Measurements from ENCODE around the gene CYB561.

The CYB561 gene

DNA sequence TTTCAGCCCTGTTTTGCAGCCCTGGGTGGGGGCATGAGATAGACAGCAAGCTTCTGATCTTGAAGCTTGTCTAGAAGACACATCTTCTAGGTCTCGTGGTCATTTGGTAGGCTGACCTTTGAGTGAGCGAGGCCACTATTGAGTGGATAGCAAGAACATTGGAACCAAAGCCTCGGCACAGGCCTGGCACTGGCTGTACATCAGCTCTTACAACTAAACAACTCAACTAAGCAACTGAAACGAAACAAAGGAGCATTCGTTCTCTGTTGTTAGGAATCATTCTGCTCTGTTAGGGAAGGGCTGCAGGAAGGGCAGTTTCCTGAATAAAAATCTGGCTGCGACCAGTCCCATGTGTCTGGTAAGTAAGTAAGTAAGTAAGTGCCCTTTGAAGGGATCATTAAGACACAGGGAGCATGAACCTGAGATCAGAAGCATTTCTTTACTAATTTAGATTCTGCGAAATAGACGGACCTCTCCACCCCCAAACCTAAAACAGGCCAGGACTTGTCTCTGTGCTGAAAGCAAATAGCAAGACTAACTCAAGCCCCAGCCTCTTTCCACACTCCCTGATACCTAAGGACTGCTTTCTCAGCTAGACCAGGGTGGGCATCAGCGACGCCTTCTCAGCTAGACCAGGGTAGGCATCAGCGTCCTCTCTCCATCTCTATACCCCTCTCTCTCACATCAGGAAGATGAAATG, 22.7 kb downstream of the CYB561 start:
- in situ Hi-C loops (cut with MboI; ENCODE audit: low pct_unique_long_range_greater_than_20kb, low sequenced_read_pairs) = loop anchor here (25.0 kb wide), 1 partner anchor 736 kb away; no protein-coding TSS in a partner anchor
- DNase-seq = no peak

DNA sequence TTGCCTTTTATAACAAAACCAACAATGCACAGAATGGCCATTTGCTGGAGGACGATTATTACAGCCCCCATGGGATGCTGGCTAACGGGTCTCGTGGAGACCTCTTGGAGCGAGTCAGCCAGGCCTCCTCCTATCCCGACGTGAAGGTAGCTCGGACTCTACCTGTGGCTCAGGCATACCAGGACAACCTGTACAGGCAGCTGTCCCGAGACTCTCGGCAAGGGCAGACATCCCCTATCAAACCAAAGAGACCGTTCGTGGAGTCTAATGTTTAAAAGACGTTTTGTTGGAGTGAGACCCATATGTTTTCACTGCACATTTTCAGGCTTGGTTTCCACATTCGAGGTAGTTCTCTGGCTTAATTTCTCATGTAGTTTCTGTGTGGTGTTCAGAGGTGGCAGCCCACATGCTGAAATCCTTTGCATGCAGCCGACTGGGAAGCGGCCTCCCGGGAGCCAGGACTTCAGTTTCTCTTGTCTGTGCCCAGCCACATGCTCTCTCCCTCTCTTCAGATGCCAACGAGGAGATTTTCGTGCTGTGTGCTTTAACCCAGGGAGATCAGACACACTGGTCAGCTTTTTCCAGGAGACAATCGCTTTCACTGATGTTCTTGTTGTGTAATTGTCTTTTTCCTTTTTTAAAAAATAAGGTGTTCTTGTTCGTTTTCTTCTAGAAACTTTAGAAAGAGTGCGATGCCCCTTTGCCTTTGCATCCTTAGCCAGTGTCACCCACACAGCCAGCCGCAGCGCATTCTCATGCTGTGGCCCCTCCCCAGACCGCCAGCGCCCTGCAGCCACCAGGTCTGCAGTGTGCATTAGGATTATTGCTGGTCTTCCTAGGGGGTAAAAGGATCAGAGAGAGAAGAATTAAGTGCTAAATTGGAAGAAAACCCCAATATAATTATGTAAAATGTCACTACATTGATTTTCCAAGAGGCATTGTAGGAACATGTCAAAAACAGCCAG, 24.1 kb downstream of the CYB561 start:
- in situ Hi-C loops (cut with MboI; ENCODE audit: low pct_unique_long_range_greater_than_20kb, low sequenced_read_pairs) = loop anchor here (25.0 kb wide), 1 partner anchor 735 kb away; no protein-coding TSS in a partner anchor
- no peak for DNase-seq

DNA sequence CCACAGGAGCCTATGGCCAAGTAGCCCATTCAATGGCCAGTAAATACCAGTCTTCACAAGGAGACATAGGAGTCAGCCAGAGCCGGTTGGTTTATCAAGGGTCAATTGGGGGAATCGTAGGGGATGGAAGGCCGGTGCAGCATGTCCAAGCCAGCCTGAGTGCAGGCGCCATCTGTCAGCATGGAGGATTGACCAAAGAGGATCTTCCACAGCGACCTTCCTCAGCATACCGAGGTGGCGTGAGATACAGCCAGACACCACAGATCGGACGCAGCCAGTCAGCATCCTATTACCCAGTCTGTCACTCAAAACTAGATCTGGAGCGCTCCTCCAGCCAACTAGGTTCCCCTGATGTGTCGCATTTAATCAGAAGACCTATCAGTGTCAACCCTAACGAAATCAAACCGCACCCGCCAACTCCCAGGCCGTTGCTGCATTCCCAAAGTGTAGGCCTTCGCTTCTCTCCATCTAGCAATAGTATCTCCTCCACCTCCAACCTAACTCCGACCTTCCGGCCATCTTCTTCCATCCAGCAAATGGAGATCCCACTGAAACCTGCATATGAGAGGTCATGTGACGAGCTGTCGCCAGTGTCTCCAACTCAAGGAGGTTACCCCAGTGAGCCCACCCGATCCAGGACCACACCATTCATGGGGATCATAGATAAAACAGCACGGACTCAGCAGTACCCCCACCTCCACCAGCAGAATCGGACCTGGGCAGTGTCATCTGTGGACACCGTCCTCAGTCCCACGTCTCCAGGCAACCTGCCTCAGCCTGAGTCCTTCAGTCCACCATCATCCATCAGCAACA, 25.0 kb downstream of the CYB561 start:
- in situ Hi-C loops (cut with MboI; ENCODE audit: low pct_unique_long_range_greater_than_20kb, low sequenced_read_pairs) = loop anchor here (25.0 kb wide), 1 partner anchor 734 kb away; no protein-coding TSS in a partner anchor
- no peak for DNase-seq

DNA sequence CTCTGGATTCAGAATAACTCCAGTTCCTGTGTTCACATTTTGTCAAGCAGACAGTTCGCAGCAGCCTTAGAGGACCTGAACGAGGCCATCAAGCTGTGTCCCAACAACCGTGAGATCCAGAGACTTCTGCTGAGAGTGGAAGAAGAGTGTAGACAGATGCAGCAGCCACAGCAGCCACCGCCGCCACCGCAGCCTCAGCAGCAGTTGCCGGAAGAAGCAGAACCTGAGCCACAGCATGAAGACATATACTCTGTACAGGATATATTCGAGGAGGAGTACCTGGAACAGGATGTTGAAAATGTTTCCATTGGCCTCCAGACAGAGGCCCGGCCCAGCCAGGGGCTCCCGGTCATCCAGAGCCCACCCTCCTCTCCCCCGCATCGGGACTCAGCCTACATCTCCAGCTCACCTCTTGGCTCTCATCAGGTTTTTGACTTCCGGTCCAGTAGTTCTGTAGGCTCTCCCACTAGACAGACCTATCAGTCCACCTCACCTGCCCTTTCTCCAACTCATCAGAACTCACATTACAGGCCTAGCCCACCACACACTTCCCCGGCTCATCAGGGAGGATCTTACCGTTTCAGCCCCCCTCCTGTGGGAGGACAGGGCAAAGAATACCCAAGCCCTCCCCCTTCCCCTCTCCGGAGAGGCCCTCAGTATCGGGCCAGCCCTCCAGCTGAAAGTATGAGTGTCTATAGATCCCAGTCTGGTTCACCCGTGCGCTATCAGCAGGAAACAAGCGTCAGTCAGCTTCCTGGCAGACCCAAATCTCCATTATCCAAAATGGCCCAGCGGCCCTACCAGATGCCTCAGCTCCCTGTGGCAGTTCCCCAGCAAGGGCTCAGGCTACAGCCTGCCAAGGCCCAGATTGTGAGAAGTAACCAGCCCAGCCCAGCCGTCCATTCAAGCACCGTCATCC, 25.9 kb downstream of the CYB561 start:
- in situ Hi-C loops (cut with MboI; ENCODE audit: low pct_unique_long_range_greater_than_20kb, low sequenced_read_pairs) = loop anchor here (25.0 kb wide), 1 partner anchor 733 kb away; no protein-coding TSS in a partner anchor
- no peak for DNase-seq

DNA sequence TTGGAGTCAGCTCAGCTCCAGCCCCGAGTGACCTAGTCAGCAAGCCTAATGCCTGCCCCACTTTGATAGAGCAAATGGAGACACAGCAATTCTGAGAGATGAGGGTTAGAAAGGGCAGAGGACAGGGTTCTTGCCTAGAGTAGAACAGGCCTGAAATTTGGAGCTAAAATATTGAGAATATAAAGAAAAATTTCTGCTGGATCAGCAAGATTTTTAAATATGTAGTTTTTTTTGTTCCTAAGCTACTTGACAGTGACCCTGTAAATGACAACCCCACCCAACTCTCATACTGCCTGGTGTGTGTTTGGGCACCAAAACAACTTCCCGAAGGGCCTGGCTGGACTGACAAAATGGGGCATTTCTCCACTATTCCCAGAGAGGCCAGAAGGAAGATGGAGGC, 26.7 kb downstream of the CYB561 start:
- in situ Hi-C loops (cut with MboI; ENCODE audit: low pct_unique_long_range_greater_than_20kb, low sequenced_read_pairs) = loop anchor here (25.0 kb wide), 1 partner anchor 732 kb away; no protein-coding TSS in a partner anchor
- no peak for DNase-seq

DNA sequence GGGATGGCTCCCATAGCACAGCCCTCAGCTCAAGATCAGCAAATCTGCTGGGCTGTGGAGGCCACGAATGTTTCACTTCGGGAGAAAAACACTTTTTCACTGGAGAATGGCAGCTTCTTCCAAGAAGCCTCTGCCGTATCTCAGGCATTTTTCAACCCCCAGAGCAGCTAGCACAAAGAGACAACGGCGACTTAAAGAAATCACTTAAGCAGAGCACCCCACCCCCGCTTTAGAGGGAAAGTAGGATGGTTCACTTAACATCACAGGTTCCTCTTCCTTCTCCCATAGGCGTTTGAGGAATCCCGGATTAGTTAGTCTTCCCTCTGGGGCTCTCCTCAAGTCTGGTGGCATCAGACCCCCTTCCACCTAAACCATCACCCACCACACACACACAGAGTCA, 27.6 kb downstream of the CYB561 start:
- in situ Hi-C loops (cut with MboI; ENCODE audit: low pct_unique_long_range_greater_than_20kb, low sequenced_read_pairs) = loop anchor here (25.0 kb wide), 1 partner anchor 731 kb away; no protein-coding TSS in a partner anchor
- DNase-seq = no peak

DNA sequence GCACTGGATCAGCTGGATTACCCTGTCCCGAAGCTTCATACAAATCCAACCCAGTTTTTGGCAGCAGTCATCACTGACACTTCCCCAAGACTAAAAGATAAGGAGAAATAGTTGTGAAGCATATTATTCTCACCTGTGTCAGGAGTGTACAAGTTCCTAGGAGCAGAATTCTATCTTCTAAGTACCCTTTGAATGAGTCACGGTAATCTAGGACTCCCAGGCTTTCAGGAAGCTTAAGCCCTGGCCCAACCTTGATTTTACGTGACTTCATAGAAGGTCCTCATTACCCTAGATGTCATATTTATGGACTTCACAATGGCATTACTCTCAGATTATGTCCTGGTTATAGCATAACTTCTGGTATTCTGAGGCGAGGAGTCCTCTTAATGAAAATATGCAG, 31.9 kb downstream of the CYB561 start:
- DNase-seq = no peak
- in situ Hi-C loops (cut with MboI; ENCODE audit: low pct_unique_long_range_greater_than_20kb, low sequenced_read_pairs) = loop anchor here (25.0 kb wide), 1 partner anchor 727 kb away; no protein-coding TSS in a partner anchor

DNA sequence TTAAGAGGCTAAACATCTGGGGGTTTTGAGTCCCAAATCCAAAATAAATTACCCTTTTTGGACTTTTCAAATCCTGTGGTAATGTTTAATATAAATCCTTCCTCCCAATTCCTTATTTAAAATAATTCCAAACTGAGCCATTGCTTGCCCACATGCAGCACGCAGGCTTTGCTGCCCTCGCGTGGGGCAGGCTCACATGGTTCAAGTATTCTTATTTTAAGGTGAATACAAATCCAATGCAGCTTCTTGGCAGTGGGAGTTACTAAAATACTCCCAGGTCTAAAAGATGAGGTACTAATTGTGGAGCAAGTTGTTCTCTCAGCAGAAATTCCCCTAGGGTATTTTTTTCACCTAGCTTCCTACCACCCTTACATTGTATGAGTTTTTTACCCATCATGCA, 33.0 kb downstream of the CYB561 start:
- DNase-seq = no peak
- in situ Hi-C loops (cut with MboI; ENCODE audit: low pct_unique_long_range_greater_than_20kb, low sequenced_read_pairs) = loop anchor here (25.0 kb wide), 1 partner anchor 726 kb away; no protein-coding TSS in a partner anchor

DNA sequence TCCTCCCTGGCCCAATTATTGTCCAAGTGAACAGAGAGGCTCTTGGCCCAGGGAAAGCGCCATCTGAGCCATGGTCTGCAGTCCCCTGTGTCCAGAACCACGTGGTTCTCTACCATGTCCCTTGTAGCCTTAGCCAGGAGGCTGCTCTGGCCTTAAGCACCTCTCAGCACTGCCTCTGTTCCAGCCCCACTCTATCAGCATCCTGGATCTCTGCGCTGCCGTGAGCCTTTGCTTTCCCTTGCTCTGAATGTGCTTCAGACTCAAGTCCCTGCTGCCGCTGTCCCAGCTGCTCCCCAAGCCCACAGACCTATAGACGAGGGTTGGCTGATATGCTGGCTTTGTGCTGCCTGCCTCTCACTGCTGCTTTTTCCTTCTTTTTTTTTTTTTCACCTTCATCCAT, 33.9 kb downstream of the CYB561 start:
- no peak for DNase-seq
- in situ Hi-C loops (cut with MboI; ENCODE audit: low pct_unique_long_range_greater_than_20kb, low sequenced_read_pairs) = loop anchor here (25.0 kb wide), 1 partner anchor 725 kb away; no protein-coding TSS in a partner anchor

DNA sequence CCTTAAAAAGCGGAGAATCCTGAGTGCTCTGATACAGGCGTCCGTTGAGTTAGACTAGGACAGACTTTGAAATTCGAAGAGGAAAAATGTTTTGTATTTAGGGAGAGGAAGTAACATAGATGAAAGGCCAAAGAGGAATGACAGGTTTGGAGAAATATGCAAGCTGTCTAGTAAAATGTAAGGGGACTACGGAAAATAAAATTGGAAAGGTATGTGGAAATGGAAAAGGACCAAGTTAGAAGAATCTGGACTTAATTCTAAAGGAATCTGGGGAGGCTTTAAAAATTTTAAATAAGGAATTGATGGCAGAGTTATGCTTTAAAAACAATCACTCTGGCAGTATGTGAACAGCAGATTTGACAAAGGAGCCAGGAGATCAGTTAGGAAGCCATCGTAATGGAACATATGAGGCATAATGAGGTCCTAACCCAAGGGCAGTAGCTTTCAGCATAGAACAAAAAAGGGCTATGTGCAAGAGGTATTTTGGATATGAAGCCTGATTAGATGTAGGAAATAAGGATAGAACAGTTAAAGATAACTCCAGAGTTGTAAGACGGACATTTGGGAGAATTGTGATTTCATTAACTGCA, 38.3 kb downstream of the CYB561 start:
- in situ Hi-C loops (cut with MboI; ENCODE audit: low pct_unique_long_range_greater_than_20kb, low sequenced_read_pairs) = loop anchor here (25.0 kb wide), 1 partner anchor 721 kb away; no protein-coding TSS in a partner anchor
- no peak for DNase-seq

DNA sequence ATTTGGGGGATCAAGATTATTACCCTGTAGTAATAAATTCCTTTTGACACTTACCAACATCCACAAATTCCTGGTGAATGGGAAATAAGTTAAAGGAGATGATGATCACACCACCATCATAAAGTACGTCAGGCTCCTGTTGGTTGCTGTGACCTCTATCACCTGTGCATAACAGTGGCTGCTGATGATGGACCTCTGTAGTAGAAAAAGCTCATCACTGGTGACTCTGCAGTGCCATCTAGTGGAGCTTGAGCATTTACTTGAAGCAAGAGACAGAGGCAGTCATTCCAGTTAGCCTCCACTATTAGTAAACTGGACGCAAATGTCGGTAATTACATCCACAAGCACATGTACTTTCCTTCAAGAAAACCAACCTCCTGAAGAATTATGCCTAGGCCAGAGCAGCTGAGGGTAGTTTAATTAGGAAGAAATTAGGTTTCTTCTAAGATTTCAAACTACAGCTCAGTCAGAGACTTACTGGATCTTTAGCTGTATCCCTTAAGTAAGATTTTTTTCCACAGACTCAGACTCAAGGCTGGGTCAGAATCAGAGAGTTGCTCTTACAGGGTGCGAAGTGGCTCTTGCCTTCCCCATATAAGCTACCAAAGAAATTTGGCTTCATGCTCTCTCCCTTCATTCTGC, 39.3 kb downstream of the CYB561 start:
- peak; percentile 84 for DNase-seq
- in situ Hi-C loops (cut with MboI; ENCODE audit: low pct_unique_long_range_greater_than_20kb, low sequenced_read_pairs) = loop anchor here (25.0 kb wide), 1 partner anchor 720 kb away; no protein-coding TSS in a partner anchor

DNA sequence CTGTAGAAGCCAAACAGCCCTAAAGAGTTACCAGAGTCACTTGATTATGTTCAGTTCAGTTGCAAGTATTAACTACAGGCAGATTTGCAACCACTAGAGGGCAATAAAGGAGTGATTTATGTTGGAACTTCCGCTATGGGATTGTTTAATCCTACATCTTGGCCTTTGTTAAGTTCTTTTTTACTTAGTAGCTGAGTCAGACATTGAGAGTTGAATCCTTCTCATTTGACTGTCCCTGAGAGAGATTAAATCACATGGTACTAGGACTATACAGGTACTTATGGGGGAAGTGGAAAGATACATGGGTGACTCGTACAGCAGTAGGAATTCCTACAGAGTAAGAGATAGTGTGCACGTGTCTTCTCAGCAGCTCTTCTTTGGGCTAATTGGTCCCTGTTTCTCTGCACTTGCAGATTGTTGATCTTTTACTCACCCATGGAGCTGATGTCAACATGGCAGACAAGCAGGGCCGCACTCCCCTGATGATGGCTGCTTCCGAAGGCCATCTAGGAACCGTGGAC, 40.3 kb downstream of the CYB561 start:
- DNase-seq = peak; percentile 69
- in situ Hi-C loops (cut with MboI; ENCODE audit: low pct_unique_long_range_greater_than_20kb, low sequenced_read_pairs) = loop anchor here (25.0 kb wide), 1 partner anchor 718 kb away; no protein-coding TSS in a partner anchor

DNA sequence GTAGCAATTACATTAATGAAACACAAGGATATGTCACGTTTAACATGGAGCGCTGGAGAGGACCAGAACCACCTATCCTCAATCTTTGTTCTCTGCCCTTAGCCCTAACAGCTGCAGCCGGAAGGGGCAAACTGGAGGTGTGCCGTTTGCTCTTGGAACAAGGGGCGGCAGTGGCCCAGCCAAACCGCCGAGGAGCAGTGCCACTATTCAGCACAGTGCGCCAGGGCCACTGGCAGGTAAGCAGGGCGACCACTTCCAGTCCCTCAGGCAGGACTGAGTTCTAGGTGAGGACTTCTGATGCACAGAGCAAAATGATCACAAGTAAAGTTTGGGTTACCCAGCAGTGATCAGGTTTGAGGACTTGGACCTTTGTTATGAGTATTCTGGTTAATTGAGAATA, 41.1 kb downstream of the CYB561 start:
- in situ Hi-C loops (cut with MboI; ENCODE audit: low pct_unique_long_range_greater_than_20kb, low sequenced_read_pairs) = loop anchor here (25.0 kb wide), 1 partner anchor 718 kb away; no protein-coding TSS in a partner anchor
- no peak for DNase-seq

DNA sequence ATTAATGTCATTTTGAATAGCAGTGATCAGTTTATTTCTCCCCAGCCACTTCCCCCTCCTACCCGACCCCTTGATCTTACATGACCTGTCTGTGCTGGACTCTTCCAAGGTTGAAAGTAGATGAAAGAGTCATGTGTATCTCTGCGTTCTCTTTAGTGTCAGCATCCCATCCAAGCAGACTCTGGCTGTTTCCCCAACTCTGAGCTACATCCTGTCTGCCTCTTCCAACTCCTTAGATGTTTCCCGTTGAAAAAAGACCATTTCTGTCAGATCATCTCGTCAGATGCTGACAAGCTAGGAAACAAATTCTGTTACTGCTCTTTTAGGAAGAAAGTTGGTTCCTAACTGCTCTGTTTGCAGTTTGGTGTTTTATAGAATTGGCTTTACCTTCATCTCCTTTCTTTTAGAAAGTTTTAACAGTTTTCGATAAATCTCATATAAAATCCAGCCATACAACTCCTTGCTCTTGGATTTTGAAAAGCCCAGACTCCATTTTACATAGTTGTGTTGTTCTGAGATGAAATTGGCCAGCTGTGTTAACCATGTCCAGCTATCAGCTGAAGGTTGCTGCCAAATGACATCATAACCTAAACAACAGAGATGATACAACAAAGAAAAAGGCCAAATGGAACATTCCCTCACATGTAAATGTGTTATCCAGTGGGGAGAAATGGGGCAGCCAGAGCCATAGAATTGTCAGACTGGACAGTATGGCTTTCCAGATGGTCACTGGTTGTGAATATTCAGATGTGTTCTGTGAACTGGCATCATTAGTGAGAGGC, 43.5 kb downstream of the CYB561 start:
- in situ Hi-C loops (cut with MboI; ENCODE audit: low pct_unique_long_range_greater_than_20kb, low sequenced_read_pairs) = loop anchor here (25.0 kb wide), 1 partner anchor 715 kb away; no protein-coding TSS in a partner anchor
- DNase-seq = no peak

DNA sequence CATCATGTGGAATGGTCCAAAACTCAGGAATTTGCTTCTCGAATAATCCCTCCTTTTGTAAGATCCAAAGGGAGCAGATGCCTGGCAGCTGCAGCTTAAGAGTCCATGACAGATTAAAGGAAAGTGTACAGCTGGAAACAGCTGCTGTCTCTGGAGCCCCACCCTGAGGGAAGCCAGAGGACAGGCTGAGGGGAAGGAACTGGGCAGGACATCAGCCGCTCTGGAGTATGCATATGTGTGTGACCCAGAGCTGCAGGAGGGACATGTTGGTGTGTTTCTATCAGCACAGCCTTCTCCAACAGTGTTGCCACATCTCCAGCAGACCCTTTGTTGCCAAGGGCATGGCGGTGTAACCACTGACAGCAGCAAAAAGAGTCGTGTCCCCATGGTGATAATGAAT, 46.2 kb downstream of the CYB561 start:
- in situ Hi-C loops (cut with MboI; ENCODE audit: low pct_unique_long_range_greater_than_20kb, low sequenced_read_pairs) = loop anchor here (25.0 kb wide), 1 partner anchor 713 kb away; no protein-coding TSS in a partner anchor
- DNase-seq = no peak

DNA sequence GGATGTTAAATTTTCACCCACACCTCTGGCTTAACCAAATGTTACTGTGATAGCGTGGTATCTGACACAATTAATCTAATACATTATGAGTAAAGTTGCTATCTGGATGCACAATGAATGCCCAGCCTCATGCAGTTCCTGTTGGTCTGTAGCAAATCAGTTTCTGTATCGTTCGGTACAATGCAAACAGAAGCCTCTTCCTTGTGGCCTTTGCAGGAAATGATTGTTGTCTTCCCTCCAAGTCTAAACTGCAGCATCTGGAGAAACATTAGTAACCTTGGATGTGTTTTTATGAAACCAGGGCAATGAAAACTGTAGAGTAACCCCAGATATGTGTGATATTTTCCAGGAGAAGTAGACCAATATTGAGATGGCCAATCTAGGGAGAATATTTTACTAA, 46.8 kb downstream of the CYB561 start:
- DNase-seq = no peak
- in situ Hi-C loops (cut with MboI; ENCODE audit: low pct_unique_long_range_greater_than_20kb, low sequenced_read_pairs) = no loop called here
